ENCODE data around the gene OR13C5.

- TF ChIP-seq HNF4A (conservative IDR thresholded peaks at IDR 0.05) (no peak), GABPA (IDR thresholded peaks at IDR 0.05 in 1 of 2, conservative IDR thresholded peaks at IDR 0.05 in 1 of 2) (no peak), REST (IDR thresholded peaks at IDR 0.05) (no peak), MAX (IDR thresholded peaks at IDR 0.05) (no peak), FOXA2 (IDR thresholded peaks at IDR 0.05) (no peak), YY1 (IDR thresholded peaks at IDR 0.05) (no peak), RAD21 (IDR thresholded peaks at IDR 0.05) (no peak), JUND (IDR thresholded peaks at IDR 0.05) (no peak)
- TF ChIP-seq, protein P1, sequence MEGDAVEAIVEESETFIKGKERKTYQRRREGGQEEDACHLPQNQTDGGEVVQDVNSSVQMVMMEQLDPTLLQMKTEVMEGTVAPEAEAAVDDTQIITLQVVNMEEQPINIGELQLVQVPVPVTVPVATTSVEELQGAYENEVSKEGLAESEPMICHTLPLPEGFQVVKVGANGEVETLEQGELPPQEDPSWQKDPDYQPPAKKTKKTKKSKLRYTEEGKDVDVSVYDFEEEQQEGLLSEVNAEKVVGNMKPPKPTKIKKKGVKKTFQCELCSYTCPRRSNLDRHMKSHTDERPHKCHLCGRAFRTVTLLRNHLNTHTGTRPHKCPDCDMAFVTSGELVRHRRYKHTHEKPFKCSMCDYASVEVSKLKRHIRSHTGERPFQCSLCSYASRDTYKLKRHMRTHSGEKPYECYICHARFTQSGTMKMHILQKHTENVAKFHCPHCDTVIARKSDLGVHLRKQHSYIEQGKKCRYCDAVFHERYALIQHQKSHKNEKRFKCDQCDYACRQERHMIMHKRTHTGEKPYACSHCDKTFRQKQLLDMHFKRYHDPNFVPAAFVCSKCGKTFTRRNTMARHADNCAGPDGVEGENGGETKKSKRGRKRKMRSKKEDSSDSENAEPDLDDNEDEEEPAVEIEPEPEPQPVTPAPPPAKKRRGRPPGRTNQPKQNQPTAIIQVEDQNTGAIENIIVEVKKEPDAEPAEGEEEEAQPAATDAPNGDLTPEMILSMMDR (IDR thresholded peaks at IDR 0.05; ENCODE audit: low read depth, low read length, missing input control), result no peak
- TF ChIP-seq, protein P2, sequence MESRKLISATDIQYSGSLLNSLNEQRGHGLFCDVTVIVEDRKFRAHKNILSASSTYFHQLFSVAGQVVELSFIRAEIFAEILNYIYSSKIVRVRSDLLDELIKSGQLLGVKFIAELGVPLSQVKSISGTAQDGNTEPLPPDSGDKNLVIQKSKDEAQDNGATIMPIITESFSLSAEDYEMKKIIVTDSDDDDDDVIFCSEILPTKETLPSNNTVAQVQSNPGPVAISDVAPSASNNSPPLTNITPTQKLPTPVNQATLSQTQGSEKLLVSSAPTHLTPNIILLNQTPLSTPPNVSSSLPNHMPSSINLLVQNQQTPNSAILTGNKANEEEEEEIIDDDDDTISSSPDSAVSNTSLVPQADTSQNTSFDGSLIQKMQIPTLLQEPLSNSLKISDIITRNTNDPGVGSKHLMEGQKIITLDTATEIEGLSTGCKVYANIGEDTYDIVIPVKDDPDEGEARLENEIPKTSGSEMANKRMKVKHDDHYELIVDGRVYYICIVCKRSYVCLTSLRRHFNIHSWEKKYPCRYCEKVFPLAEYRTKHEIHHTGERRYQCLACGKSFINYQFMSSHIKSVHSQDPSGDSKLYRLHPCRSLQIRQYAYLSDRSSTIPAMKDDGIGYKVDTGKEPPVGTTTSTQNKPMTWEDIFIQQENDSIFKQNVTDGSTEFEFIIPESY (IDR thresholded peaks at IDR 0.05), result no peak
Measured at GRCh38 chr9:104617418-104617817, 18.2 kb upstream of the OR13C5 start.

All from liver (tissue), 3 donors.